HG03521 (cell line): ENCODE data around the gene MMP21.

Experiments used
- ATAC-seq: cut with Tn5 transposase; IDR thresholded peaks from one replicate; pipeline ENCODE4 v1.9.1; 2021; ENCODE audit warnings: mild to moderate bottlenecking, moderate library complexity; ENCODE audit not compliant: unreplicated experiment

The MMP21 gene

GRCh38 chr10:125766511-125766910, 9.1 kb downstream of the MMP21 start:
- ATAC-seq = no peak

DNA sequence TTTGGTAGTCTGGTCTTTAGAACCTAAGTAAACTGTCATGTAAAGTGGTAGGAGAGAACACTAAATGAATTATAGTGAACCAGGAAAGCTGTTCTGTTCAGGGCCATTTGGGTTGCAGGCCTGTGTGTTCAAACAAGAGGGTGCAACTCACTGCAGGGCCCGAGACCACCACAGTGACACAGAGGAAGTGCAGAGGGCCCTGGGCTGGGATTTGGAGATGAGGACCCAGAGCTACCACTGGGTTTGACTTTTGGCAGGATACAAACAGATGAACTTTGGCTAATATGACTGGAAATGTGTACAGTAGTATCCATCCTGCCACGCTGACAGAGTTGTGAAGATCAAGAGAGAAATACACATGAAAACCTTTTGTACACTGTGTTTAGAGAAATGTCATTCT, 9.8 kb downstream of the MMP21 start:
- no peak for ATAC-seq

GRCh38 chr10:125762692-125763648, 12.7 kb downstream of the MMP21 start:
- no peak for ATAC-seq

GRCh38 chr10:125761961-125762360, 13.7 kb downstream of the MMP21 start:
- no peak for ATAC-seq

DNA sequence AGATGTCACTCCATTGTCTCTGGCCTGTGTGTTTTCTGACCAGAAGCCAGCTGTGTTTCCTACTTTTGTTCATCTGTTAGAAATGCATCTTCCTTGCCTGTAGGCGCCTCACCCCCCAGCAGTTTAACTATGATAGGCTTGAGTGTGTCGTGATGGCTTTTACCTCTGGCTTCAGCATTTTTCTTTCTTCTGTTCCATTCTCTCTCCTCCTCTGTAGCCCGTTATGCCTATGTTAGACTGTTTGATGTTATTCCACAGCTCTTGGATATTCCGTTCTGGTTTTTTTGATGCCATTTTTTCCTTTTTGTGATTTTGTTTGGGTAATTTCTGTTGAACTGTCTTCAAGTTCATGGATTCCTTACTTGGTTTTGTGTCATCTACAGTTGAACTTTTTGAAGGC, 17.9 kb downstream of the MMP21 start:
- no peak for ATAC-seq

- no peak for ATAC-seq
Observed at GRCh38 chr10:125756853-125757487, 18.7 kb downstream of the MMP21 start.

GRCh38 chr10:125756196-125756595, 19.4 kb downstream of the MMP21 start:
- ATAC-seq = no peak

DNA sequence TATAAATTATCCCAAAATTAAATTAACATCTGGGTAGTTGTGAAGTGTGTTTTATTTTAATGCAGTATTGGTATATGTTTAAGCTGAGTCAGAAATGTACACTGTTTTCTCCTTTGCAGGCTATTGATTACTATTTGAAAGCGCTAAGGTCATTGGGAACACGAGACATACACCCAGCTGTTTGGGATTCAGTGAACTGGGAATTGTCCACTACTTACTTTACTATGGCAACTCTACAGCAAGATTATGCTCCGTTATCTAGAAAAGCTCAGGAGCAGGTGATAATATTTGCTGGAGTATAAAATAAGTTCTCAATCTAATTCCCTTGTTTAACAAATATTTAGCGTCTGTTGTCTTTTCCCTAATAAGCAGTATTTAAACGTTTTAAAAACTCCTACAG, 28.2 kb downstream of the MMP21 start:
- ATAC-seq = no peak

DNA sequence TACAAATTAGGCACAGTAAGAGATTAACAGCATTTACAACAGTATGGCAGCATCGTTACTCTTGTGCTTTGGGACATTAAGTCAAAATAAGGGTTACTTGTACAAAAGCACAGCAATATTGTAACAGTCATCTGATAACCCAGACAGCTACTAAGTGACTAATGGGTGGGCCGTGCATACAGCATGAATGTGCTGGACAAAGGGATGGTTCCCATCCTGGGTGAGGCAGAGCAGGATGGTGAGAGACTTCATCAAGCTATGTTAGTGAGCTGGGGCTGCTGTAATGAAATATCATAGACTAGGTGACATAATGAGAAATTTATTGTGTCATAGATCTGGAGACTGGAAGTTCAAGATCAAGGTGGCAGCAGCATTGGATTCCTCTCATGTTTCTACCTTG, 30.7 kb downstream of the MMP21 start:
- no peak for ATAC-seq

- ATAC-seq = no peak
Observed at GRCh38 chr10:125742465-125742864, 33.2 kb downstream of the MMP21 start.

DNA sequence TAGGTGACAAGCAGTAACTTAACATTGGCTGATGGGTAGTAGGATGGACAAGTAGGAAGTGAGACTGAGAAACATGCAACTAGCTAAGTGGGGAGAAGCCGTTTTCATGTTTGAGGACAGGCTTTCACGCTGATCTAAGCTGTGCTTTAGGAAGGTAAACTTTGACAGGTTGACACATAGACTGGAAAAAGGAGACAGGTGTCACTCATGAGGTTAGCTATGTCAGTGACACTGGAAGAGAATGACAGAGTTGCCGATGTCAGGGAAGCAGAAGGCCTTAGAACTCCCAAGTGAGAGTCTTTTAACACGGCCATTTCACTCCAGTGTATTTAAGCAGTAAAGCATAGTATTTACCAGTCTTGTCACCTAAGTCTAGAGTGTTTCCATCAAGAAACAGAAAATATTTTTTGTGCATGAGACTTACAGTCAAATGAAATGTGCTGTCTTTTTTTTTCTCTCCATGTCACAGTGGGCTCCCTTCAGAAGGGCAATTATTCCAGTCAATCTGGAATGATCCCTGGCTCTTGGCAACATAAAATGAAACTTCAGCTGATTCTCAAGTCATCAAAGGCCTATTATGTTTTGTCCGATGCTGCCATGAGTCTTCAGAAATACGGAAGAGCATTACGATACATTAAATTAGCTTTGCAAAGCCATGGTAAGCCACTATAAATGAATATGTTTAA, 35.5 kb downstream of the MMP21 start:
- no peak for ATAC-seq

- no peak for ATAC-seq
Observed at GRCh38 chr10:125738206-125738605, 37.4 kb downstream of the MMP21 start.

GRCh38 chr10:125734823-125735222, 40.8 kb downstream of the MMP21 start:
- no peak for ATAC-seq

- no peak for ATAC-seq
Observed at GRCh38 chr10:125734148-125734547, 41.5 kb downstream of the MMP21 start.

- ATAC-seq = no peak
Observed at GRCh38 chr10:125727436-125727835, 48.2 kb downstream of the MMP21 start.

DNA sequence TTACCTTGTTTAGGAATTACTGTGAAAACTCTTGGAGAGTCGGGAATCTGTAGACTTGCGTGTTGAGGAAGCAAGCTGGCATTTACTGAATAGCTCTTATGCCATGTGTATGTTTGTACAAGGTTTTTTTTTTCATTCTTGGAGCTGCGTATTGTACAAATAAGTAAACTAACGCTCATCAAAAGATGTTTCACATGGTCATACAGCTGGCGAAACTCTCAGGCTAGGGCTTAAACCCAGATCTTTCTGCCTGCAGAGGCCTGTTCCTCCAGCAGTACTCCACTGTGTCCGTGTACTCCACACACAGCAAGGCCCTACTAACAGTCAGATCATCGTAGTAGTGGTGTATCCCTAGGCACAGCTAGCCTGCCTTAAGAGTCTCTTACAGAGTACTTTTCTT, 48.7 kb downstream of the MMP21 start:
- no peak for ATAC-seq

GRCh38 chr10:125722811-125723210, 52.8 kb downstream of the MMP21 start:
- ATAC-seq = no peak

- no peak for ATAC-seq
Observed at GRCh38 chr10:125721035-125721434, 54.6 kb downstream of the MMP21 start.

DNA sequence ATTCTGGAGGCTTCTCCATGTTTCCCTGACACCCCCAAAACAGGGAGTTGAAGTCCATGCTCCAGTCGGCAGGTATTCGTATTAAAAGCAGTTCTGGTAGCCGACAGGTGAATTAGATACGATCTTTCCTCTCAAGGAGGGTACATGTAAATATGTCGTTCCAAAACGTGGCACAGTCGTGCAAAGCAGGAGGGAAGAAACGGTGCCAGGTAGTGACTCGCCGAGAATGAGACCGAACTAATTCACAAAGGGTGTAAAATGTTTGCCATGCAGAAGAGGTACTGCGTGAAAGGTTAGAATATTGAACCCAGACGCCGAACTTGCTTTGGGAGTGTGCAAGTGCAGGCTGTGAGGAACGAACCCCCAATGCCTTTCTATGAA, 55.6 kb downstream of the MMP21 start:
- no peak for ATAC-seq

DNA sequence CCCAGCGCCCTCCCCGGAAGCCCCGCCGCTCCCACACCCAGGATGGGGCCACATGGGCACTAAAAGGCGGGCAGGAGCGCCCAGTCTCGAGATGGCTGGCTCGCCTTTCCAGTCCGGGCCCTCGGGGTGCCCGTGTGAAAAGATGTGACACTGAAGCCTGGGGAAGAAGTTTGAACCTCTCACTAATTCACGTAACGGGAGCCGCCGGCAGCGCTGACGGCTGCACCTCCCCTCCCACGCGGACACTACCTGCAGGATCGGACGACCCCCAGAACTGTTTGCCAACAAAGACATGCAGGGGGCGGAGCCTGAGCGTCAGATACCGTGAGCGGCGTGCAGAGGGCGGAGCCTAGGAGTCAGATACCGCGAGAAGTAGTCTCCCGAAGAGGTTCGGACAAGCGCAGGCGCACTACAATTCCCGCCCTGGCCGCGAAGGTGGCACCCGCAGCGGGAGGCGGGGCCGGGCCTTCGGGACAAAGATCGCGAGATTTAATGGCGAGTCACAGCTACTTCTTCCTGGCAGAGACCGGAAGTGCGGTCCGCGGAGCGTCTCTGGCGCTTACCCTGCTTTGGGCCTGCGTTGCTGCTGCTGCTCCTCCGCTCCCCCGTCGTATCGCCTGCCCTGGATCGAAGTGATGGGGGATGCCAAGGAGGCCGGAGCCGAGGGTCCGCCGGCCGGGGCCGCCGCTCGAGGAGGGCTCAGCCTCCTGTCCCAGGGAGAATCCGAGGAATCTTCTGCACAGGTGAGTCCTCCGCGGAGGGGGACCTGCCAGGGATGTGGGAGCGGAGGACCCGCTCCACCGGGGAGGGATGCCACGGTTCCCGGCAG, 56.2 kb downstream of the MMP21 start, which contains the start of gene EDRF1:
Gene EDRF1 (plus strand): TSS at position 537 of the 829 bp plus-strand sequence. CDS start 99 bp downstream, at position 636.
- peak; percentile 94 for ATAC-seq
